IMR-90 (cell line): ENCODE measurements around the gene BRIP1.
"Not testable (repeated sequence)": the region's sequence is repeated elsewhere in the genome, so short reads cannot be mapped to it uniquely, and the experiment has no call there.

Experiments used
- CTCF ChIP-seq: conservative IDR thresholded peaks from 2 replicates; pipeline ENCODE4 v1.5.1; 2012; ENCODE audit warnings: mild to moderate bottlenecking, low read depth, low read length, improper control_type of control experiment
- ELK1 ChIP-seq: fragments of 150-350 bp; IDR thresholded peaks from 2 replicates; pipeline ENCODE4 v1.6.1; 2016; ENCODE audit warnings: low read depth, mild to moderate bottlenecking, low read length, moderate library complexity, borderline replicate concordance
- FOS ChIP-seq: fragments of 150-350 bp; IDR thresholded peaks from 2 replicates; pipeline ENCODE4 v1.6.1; 2016; ENCODE audit warnings: low read depth, low read length
- POLR2A ChIP-seq: IDR thresholded peaks from 2 replicates; pipeline ENCODE4 v1.6.1; 2012; ENCODE audit warnings: mild to moderate bottlenecking, low read depth, low read length

GRCh38 chr17:61774087-61774486 is 89.2 kb downstream of the BRIP1 start:
- not testable (repeated sequence) for TF ChIP-seq CTCF, POLR2A, FOS, ELK1
